ENCODE measurements around the gene APLP2. TPM values are rescaled to one million over a fixed set of nuclear protein-coding genes. Genes with fewer than 3 reads are reported as not detected.
A peak's percentile ranks its signal among the peaks of the same experiment; 100 is the strongest.

The APLP2 gene
- total and polyA plus RNA-seq, 2 of the 13 experiments (the other 11 are each of a cell fraction or from before 2014, with no cell fraction given), result 315 to 594 TPM

GRCh38 chr11:130161441-130162145 is 91.9 kb downstream of the APLP2 start:
- intact Hi-C loops (cut with micrococcal nuclease; ENCODE audit: unreplicated experiment), result no loop called here
- Histone ChIP-seq H3K79me2 (ENCODE audit: insufficient read depth, low read length) (no peaks in the 10 kb centered on the region), H3K4me3 (replicated peaks in 1 of 3; ENCODE audit: insufficient read depth in 1 of 3, low read depth in 2 of 3, low read length in 3 of 3) (no peak overlapping the region), H3K4me2 (ENCODE audit: low read depth, low read length) (no peak overlapping the region), H3K9me3 (ENCODE audit: low read length) (no peaks in the 10 kb centered on the region), H3K4me1 (ENCODE audit: insufficient read depth, low read length) (peaks cover 41% of the 10 kb centered on the region), H3K27ac (ENCODE audit: extremely low read length, insufficient read depth, low read length) (no peak overlapping the region), H4K20me1 (ENCODE audit: insufficient read depth, low read length) (no peaks in the 10 kb centered on the region), H3K36me3 (replicated peaks in 1 of 2; ENCODE audit: control insufficient read depth in 1 of 2, insufficient read depth in 2 of 2, low read length in 2 of 2) (no peaks in the 10 kb centered on the region), H3K9ac (ENCODE audit: insufficient read depth, low read depth, low read length) (no peak overlapping the region), H2AFZ (ENCODE audit: low read length) (peak overlapping the region; percentile 17), H3K27me3 (ENCODE audit: control insufficient read depth in 1 of 2, insufficient read depth in 2 of 2, low read length in 2 of 2) (no peaks in the 10 kb centered on the region; a peak in 2 of 5 replicates)
- ChIA-PET POLR2A (interaction anchor here (3.4 kb wide), 1 partner anchor 19 kb away, joined by 36 read pairs; no protein-coding TSS in a partner anchor), CTCF (ENCODE audit: low intra/inter-chr PET ratio, low total read pairs) (no interaction called here)
- in situ Hi-C loops (cut with HindIII; ENCODE audit: extremely low pct_ligation_motif_present, low pct_unique_long_range_greater_than_20kb), result no loop called here
- BruUV-seq (replicated peaks), result no TSS peak
- no peak for TF ChIP-seq ATRX (CRISPR knock-in tag; IDR thresholded peaks at IDR 0.05; ENCODE audit: borderline replicate concordance)
- no peak for TF ChIP-seq ZNF383 (CRISPR knock-in tag; IDR thresholded peaks at IDR 0.05; ENCODE audit: borderline replicate concordance)
- no peak for TF ChIP-seq TARDBP (CRISPR knock-in tag; IDR thresholded peaks at IDR 0.05)
- peak; percentile 74; the same call in 1 of the 2 replicates for TF ChIP-seq ZNF12 (CRISPR knock-in tag; IDR thresholded peaks at IDR 0.05)
- no peak for TF ChIP-seq RAD51 (IDR thresholded peaks at IDR 0.05; ENCODE audit: borderline replicate concordance)
- FAIRE-seq (no peak), ATAC-seq (no peak), DNase-seq (ENCODE audit: low spot score) (no peak)
- 55% methylated on average over 11 of the region's 11 CpGs for WGBS (ENCODE audit: low lambda C conversion rate)

DNA sequence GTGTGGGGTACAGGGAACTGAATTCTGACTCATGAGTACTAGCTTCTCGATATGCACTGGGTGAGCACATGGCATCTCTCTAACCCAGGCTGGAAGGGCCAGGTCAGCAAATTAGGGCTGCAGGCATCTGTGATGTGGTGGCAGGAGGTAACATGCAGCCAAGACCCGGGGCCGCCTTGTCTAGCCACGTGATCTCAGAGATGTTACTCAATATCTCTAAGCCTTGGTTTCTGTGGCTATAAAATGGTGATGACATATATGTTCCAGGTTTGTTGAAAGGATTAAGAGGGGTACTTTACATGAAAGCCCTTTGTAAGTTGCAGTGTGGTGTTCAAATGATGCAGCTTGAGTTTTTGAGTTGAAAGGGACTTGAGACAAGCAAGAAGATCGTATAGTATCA is 93.0 kb downstream of the APLP2 start:
- H3K9ac ChIP-seq (ENCODE audit: insufficient read depth, low read depth, low read length), result no peak overlapping the region
- H3K4me2 ChIP-seq (ENCODE audit: low read depth, low read length), result 0 out of 2 replicates have a peak overlapping the region, but pooled peaks have one; percentile 7
- 45% methylated on average over 3 of the region's 5 CpGs for WGBS (ENCODE audit: low lambda C conversion rate)
- H3K4me1 ChIP-seq (ENCODE audit: insufficient read depth, low read length), result peaks cover 38% of the 10 kb centered on the region
- no peaks in the 10 kb centered on the region for H3K79me2 ChIP-seq (ENCODE audit: insufficient read depth, low read length)
- no peaks in the 10 kb centered on the region for H3K36me3 ChIP-seq (replicated peaks in 1 of 2; ENCODE audit: control insufficient read depth in 1 of 2, insufficient read depth in 2 of 2, low read length in 2 of 2)
- POLR2A ChIA-PET, result interaction anchor here (1.6 to 3.4 kb wide), 3 partner anchors 8 to 19 kb away, joined by 7 to 36 read pairs (median 17); no protein-coding TSS in a partner anchor
- H3K27ac ChIP-seq (ENCODE audit: extremely low read length, insufficient read depth, low read length), result no peak overlapping the region
- DNase-seq (ENCODE audit: low spot score) (no peak), FAIRE-seq (no peak), ATAC-seq (no peak)
- H3K4me3 ChIP-seq (replicated peaks in 1 of 3; ENCODE audit: insufficient read depth in 1 of 3, low read depth in 2 of 3, low read length in 3 of 3), result no peak overlapping the region
- TF ChIP-seq MAFK (conservative IDR thresholded peaks at IDR 0.05 in 1 of 2, IDR thresholded peaks at IDR 0.05 in 1 of 2; ENCODE audit: low read length in 2 of 2) (peak; percentile 51 to 65), CEBPB (IDR thresholded peaks at IDR 0.05; ENCODE audit: borderline replicate concordance, low read depth, low read length) (0 out of 2 replicates have a peak, but pooled peaks have one; percentile 48), ZNF343 (CRISPR knock-in tag; IDR thresholded peaks at IDR 0.05) (no peak), MAFF (IDR thresholded peaks at IDR 0.05; ENCODE audit: low read depth, low read length) (peak; percentile 39; the same call in 1 of the 2 replicates)
- no TSS peak for BruUV-seq (replicated peaks)
- CTCF ChIA-PET (ENCODE audit: low intra/inter-chr PET ratio, low total read pairs), result no interaction called here
- no peaks in the 10 kb centered on the region; a peak in 2 of 5 replicates for H3K27me3 ChIP-seq (ENCODE audit: control insufficient read depth in 1 of 2, insufficient read depth in 2 of 2, low read length in 2 of 2)
- no peaks in the 10 kb centered on the region for H4K20me1 ChIP-seq (ENCODE audit: insufficient read depth, low read length)
- no peak overlapping the region for H2AFZ ChIP-seq (ENCODE audit: low read length)
- in situ Hi-C loops (cut with HindIII; ENCODE audit: extremely low pct_ligation_motif_present, low pct_unique_long_range_greater_than_20kb), result no loop called here
- no peaks in the 10 kb centered on the region for H3K9me3 ChIP-seq (ENCODE audit: low read length)
- intact Hi-C loops (cut with micrococcal nuclease; ENCODE audit: unreplicated experiment), result no loop called here

Data from HepG2 (cell line).